Stimulated activated CD4-positive, alpha-beta T cell treated with anti-CD3 and anti-CD28 coated beads, TNF-alpha, amount 100 ng/mL, for 24 hours (primary cell): ENCODE measurements around the gene C1orf53.
"Not testable (repeated sequence)": the region's sequence is repeated elsewhere in the genome, so short reads cannot be mapped to it uniquely, and the experiment has no call there.

ENCODE experiments used
- DNase-seq, 3 experiments: peaks; one replicate each; pipeline ENCODE4 v3.0.0-alpha.2; 2020; ENCODE audit warnings: low read depth in 3 of 3

The C1orf53 gene

DNA sequence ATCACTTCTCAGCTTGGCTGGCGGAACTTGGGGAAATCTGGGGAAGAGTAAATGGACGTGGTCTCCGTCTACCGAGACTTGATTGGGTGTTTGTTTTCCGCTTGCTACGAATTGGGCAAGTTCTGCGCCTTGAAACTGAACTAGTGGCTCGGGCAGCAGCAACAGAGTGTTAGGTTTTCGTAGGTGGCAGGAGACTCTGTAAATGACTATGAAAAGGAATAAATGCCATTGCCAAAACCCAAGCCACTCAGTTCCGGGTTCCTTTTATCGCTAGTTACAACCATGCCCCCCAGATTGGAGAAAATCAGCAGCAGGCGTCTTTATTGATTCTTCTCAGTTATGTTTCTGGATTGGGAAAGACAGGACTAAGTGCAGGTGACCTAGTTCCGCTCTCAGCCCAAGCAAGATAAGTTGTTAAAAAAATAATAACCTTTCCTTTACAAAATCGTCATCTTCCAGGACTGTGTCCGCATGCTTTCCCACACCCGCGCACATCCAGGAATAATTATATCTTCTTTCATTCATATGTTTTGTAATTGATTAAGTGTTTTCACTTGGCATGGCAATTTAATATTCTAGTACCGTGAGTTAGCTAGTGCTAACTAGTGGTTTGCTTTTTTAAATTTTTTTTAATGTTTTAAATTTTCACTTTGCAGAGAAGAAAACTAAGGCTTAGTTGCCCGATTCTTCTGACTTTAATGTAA, 18.1 kb downstream of the C1orf53 start:
- no peak for DNase-seq

DNA sequence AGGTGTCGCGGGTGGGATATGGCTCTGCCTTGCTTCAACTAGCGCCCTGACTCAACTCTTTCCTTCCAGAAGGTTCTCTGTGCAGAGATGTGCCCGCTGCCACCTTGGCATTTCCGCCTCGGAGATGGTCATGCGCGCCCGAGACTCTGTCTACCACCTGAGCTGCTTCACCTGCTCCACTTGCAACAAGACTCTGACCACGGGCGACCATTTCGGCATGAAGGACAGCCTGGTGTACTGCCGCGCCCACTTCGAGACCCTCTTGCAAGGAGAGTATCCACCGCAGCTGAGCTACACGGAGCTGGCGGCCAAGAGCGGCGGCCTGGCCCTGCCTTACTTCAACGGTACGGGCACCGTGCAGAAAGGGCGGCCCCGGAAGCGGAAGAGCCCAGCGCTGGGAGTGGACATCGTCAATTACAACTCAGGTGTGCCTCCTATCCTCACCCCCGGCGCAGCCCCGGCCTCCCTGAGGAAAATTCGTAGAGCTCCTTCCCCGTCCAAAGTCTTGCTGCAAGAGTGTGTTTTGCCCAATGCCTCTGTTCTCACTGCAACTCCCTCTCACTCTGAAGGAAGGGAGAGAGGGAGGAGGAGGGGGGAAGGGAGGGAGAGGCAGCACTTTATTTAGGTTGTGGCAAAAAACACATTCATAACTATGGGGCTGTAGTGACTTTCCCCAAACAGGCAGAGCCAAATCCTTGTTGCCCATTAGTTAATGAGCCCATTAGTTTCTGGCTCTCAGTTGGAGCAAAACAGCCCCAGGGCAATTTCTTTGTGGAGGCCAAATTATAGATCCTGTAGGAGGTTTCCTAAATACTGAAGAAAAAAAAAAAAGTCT, 19.0 kb downstream of the C1orf53 start:
- no peak for DNase-seq

DNA sequence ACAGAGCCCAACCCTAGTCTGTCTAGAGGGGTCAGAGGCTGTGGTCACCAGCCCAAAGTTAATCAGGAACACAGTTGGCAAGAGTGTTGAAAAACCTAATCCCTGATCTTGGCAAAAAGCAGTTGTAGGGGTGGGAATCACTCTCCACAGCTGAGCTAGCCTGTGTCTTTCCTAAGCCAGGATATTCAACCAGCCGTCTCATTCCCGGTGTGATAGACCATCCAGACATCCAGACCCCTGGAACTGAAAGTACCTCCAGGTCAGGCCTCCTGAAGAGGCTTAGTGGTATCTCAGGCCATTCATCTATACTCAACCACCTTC, 19.6 kb downstream of the C1orf53 start:
- no peak for DNase-seq

DNA sequence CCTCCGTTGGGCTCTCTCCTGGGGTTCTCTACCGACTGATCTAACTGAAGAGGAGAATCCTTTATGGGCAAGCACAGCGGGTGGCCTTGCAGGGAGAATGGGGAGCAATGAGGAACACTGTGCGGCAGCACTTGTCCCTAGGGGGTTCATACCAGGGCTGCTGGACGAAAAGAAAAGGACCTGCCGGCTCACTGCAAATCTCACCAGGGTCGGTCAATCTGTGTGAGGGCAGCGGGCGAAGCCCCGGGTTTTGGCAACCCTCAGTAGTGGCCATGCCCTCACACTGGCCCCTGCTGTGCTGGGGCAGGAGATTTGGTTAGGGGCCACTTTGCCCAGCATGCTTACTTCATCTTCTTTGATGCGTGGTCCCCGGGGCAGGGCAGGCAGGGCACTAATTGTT, 20.6 kb downstream of the C1orf53 start:
- no peak for DNase-seq

DNA sequence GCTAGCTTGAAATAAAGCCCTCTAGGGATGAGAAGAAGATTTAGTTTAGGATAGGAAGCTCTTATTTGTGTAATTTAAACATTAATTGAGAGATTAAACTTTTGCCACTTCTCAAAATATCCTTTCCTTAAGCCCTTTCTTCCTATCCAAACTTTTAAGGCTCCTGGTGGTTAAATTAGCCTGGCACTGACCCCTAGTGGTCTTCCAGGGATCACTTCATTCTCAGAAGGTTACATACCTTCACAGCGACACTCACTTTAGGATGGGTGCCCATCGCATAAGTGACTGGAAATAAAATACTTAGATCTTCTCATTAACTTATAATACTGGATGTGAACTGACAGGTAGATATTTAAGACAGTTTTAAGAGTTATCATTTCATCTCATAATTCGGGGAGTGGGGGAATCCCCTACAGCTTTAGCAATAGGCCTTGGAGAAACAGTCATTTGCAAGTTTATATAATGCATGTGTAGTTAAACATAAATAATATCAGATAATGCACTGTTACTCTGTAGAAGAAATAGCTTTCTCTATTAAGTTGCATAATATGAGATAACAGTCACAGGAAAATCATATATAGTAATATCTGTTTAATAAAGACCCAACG, 22.2 kb downstream of the C1orf53 start:
- no peak for DNase-seq

DNA sequence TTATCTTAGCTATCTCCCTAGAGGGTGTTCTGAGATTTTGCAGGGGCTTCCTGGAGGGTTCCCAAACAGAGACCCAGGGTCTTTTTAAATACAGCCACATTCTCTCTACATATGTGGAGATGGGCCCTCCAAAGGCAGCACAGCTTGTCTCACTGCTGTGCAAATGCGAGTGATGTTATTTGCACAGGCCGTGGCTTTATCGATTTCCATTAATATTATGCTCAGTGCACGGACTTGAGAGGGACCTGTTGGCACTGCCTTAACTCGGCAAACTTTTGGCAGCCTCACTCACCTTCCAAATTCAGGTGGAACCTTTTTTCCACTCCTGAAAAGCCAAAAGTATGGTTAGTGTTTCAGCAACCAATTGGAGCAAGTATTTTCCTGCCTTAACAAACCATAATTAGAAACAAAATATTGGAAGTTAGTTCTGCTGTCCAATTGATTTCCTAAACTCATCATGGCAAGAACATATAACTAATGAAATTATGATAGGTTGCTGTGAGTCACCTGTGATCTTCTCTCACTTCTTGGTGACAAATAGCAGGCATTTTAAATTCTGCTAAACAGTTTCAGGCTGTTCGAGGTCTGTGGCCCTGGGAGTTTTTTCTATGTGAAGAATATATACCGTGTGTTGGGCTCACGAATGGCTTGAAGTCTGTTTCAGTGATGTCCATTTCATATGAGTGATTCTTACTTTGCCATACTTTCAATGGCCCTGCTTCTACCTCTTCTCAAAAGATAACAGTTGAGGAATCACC, 25.7 kb downstream of the C1orf53 start:
- DNase-seq: no peak

DNA sequence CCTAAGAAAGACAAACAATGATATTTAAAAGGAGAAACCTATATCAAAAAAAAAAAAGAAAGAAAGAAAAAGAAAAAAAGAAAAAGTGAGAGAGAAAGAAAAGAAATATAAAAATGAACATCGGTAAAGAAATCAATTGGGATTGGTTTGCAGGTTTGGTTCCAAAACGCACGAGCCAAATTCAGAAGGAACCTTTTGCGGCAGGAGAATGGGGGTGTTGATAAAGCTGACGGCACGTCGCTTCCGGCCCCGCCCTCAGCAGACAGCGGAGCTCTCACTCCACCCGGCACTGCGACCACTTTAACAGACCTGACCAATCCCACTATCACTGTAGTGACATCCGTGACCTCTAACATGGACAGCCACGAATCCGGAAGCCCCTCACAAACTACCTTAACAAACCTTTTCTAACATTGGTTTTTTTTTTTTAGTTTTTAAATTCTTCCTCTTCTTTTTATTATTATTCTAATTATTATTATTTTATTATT, 26.5 kb downstream of the C1orf53 start:
- no peak for DNase-seq

DNA sequence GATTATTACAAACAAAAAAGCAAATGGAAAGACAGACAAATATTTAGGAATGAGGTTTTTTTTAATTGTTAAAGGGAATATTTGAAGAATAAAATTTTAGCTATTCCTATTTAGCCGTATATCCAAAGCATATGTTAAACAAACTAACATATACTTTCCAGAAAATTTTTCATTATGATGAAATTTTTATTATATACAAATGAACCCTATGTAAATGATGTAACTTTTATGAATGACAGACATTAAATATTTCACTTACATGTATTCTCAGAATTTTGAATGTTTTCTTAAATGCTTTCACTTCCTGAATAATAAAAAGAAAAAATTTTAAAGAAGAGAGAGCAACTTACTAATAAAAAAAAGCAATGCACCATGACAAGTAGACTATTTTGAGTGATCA, 30.6 kb downstream of the C1orf53 start:
- DNase-seq: no peak

DNA sequence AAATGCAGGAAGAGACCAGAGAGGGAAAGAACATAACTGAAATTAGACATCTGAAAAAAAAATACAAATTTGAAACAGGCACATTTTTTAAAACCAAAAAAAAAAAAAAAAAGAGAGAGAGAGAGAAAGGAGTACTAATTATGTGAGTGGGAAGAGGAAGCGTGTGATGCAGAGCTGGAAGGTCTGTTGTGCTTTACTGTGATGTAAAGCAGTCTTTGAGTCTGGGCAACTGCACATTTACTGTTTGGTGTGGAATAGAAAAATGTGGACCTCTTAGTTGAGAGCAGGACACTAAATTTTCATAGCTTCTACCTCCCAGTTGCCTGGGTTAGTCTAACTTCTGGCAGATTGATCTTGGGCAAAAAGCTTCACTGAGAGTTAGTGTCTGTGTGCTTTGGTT, 31.2 kb downstream of the C1orf53 start:
- no peak for DNase-seq

DNA sequence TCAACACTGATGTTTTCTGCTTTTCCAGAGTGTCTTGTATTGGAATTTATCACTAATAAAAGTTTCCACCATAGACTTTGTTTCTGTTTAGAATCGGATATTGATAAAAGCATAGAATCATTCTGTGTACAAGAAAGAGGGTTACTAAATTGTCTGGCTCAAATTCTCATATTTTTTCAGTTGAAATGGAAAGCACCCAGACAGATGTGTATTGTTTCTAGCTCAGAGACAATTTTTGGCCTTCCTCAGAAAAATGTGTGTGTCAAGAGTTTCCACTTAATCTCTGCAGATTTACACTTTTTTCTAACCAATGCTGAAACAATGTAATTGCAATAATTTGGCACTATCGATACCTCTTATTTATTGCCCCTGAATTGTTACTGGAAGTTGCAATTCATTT, 35.0 kb downstream of the C1orf53 start:
- DNase-seq: no peak

DNA sequence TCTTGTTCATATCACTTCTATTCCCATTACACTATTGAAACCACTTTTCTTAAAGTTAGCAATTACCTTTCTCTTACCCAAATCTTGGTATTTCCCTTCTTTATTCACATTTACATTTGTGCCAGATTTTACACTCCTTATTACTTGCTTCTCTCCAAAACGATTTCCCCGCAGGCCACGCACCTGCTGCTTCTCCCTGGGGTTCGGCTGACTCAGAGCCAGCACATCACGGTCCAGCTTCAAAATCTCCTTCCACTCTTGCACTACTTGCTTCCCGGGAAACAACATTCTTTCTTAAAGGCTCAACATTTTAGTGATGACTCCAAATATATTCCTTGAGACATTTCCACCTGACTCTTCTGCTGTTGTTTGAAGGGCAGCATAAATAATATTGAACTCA, 35.5 kb downstream of the C1orf53 start:
- no peak for DNase-seq

DNA sequence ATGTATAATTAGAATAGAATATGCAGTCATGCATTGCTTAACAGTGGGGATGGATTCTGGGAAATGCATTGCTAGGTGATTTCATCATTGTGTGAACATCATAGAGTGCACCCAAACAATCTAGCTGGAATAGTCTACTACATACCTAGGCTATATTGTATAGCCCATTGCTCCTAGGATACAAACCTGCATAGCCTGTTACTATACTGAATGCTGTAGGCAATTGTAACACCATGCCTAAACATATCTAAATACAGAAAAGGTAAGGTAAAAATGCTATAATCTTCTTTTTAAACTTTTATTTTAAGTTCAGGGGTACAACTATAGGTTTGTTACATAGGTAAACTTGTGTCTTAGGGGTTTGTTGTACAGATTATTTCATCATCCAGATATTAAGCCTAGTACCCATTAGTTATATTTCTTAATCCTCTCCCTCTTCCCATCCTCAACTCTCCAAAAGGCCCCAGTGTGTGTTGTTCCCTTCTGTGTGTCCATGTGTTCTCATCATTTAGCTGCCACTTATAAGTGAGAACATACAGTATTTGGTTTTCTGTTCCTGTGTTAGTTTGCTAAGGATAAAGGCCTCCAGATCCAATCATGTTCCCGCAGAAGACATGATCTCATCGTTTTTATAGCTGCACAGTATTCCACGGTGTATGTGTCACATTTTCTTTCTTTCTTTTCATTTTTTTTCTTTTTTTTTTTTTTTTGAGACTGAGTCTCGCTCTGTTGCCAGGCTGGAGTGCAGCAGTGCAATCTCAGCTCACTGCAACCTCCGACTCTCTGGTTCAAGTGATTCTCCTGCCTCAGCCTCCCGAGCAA, 36.9 kb downstream of the C1orf53 start:
- DNase-seq: not testable (repeated sequence)

DNA sequence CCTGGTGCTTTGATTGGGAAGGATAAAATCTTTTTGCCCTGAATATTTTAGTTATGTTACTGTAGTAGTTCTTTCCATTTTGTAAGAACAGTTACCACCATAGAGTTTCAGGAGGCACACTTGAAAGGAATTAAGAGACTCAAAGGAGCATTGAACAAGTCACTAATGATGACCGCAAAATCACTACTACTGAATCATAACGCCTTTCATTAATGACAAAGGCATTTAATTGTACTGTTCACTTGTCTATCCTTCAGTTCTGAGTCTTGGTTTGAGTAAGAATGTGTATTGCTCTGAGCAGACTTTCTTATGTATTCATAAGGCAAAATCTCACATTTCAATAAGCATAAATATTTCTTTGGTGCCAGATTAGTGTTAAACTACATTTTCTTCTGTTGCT, 39.6 kb downstream of the C1orf53 start:
- DNase-seq: no peak

DNA sequence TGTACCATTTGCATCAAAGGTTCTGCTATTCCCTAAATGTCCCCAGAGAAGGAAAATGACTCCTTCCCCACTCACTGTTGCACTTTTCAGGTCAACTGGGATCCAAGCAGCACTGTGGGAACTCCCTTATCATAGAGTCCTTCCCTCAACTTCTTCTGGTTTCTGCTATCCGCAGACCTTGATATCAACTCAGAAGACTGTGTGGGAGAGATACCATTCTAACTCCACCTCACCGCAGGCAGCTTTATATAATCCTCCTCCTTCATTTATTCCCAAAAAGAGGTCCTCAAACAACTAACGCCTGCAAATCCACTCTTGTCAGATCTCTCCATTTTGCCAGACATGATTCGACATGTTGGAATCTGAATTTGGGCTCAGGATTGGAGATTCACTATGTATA, 42.1 kb downstream of the C1orf53 start:
- DNase-seq: no peak

DNA sequence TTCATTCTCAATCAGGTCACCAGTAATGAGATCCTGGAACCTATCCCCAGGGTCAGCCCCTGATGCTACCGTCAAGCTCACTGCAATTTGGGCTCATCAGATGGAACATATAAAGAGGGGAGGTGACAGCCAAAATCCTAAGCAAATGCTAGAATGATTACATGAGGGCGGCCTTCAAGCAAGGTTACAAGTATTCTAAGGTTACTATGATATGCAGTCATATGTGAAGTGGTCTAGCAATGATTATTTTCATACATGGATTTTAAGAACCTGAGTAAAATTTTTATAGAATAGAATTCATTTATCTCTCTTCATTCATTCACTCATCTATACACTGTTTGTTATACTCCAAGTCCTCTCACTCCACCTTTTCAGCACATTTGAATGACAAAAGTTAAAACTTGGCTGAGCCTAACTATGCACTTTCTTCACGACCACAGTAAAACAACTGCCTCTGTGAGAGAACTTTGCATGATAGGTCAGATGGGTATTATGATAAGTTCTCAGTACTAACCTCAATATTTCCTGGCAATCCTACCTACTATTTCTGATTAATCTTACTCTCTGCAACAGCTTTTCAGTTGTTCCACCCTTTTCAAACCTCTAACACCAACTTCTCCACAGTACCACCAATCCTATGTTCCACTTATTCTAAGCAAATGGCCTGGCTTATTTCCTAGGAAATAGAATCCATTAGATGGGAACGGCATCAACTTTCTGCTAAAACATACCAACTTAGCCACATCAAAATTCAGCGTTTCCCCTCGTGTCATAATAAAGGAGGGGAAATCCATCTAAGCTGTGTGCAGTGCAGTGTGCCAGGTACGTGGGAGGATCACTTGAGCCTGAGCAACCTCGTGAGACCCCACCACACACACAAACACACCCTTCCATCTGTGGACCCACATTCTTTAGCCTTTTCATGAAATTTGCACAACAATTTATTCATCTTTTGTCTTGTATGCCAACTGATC, 46.8 kb downstream of the C1orf53 start:
- DNase-seq: peak in 1 of 3 experiments; percentile 22

DNA sequence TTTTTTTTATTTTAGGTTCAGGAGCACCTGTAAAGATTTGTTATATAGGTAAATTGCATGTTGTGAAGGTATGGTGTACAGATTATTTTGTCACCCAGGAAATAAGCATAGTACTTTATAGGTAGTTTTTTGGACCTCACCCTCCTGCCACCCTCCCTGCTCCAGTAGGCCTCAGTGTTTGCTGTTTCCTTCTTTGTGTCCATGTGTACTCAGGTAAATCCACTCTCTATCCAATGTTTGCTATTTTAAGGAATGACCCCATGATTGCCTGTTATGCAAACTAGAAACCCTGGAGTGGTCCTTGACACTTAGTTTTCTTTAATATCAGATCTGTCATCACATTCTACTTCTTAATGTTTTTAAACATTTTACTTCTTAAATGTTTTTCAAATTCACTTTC, 48.7 kb downstream of the C1orf53 start:
- DNase-seq: no peak

DNA sequence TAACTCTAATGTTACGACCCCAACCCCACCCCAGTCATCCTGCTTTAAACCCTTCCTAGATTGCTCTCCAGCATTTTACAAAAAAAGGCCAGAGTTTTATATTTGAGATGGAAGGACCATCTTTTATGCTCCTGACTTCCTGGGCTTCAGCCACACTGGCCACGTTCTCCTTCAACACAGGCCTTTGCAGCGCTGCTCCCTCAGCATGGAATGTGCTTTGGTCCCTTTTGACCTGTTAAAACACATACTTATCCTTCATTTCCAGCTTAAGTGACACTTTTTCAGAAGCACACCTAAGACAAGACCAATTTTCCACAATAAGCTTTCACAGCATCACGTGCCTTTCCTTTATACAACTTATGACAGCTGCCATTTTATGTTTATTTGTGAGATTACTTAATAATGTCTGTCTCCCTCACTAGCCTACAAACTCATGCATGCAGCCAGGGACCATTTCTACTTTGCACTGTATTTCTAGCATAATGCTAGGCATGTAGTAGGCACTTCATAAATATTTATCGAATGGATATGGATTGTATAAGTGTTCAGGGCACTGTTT, 49.3 kb downstream of the C1orf53 start:
- no peak for DNase-seq

DNA sequence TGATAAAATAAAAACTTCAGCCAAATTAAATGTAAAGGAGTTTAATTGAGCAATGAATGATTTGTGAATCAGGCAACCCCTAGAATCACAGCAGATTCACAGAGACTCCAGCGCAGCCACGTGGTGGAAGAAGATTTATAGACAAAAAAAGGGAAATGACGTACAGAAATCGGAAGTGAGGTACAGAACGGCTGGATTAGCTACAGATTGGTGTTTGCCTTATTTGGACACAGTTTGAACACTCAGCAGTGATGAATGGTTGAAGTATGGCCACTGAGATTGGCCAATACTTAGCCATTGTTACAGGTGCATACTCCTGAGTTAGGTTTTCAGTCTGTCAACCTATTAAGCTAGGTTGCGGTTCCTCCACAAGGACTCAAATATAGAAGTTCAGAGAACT, 51.0 kb downstream of the C1orf53 start:
- DNase-seq: not testable (repeated sequence)

DNA sequence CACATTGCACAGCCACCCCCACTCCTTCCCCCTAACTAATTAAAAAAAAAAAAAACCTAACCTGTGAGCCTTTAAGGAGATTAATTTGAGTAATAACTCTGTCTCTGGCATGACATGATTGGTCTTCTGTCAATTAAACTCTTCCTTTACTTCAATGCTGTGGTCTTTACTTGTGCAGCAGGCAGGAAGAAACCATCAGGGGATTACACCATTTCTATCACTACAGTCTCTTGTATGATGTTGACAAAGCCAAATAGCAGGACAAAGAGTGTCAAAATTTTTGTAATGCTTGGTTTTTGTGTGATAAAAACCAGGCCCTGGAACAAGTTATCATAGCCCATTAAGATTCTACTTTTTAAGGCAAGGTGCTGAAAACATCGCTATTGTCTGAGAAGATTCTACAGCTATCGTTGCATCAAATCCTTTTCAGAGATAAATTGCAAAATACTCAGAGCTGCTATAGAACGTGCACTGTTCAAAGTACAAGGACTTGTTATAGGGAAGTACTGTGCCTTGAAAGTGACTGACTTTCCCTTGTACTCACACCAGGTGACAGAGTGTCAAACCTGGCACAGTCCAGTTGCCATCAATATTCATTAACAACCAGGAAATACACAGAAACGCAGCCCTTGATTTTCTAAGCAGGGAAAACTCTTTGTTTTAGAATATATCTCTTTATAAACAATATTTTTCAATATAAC, 52.4 kb downstream of the C1orf53 start:
- DNase-seq: no peak
